SK-N-SH (cell line): Measurements from ENCODE around the gene ADAMTS14.

ENCODE experiments used
- EP300 ChIP-seq, 2 experiments: IDR thresholded peaks; 2 replicates each; pipeline versions ENCODE4 v1.4.0 to v1.6.1; 2012; ENCODE audit warnings: borderline replicate concordance in 1 of 2, low read depth in 1 of 2, low read length in 1 of 2
- EZH2phosphoT487 ChIP-seq: fragments of 200-600 bp; sonication (generic); IDR thresholded peaks from 2 replicates; pipeline ENCODE4 v1.6.1; 2017; ENCODE audit warnings: low read depth, mixed run types, mild to moderate bottlenecking, antibody characterized with exemption, moderate library complexity, borderline replicate concordance
- MEF2A ChIP-seq: IDR thresholded peaks from 2 replicates; pipeline ENCODE4 v1.4.0; 2012; ENCODE audit warnings: low read depth, borderline replicate concordance
- POLR2AphosphoS5 ChIP-seq: IDR thresholded peaks from 2 replicates; pipeline ENCODE4 v1.6.1; 2012; ENCODE audit warnings: low read depth, low read length
- RFX5 ChIP-seq: IDR thresholded peaks from 2 replicates; pipeline ENCODE4 v1.6.1; 2012; ENCODE audit warnings: mild to moderate bottlenecking, improper control_type of control experiment, low read length
- RXRA ChIP-seq: IDR thresholded peaks from 2 replicates; pipeline ENCODE4 v1.4.0; 2012; ENCODE audit warnings: low read depth, mild to moderate bottlenecking, borderline replicate concordance
- TEAD4 ChIP-seq: IDR thresholded peaks from 2 replicates; pipeline ENCODE4 v1.4.0; 2012; ENCODE audit warnings: mild to moderate bottlenecking, borderline replicate concordance; ENCODE audit not compliant: insufficient read depth
- TF ChIP-seq, protein P1 (sequence below): fragments of 150-350 bp; IDR thresholded peaks from 2 replicates; pipeline ENCODE4 v1.6.1; 2017; ENCODE audit warnings: antibody characterized with exemption, low read length, low read depth, borderline replicate concordance
- TF ChIP-seq, protein P2 (sequence below): fragments of 200-600 bp; sonication (generic); IDR thresholded peaks from 2 replicates; pipeline ENCODE4 v1.6.1; 2017; ENCODE audit warnings: antibody characterized with exemption, mild to moderate bottlenecking, moderate library complexity
- TF ChIP-seq, protein P3 (sequence below): IDR thresholded peaks from 2 replicates; pipeline ENCODE4 v1.4.0; 2012; ENCODE audit warnings: low read depth
- TF ChIP-seq, protein P4 (sequence below): IDR thresholded peaks from 2 replicates; pipeline ENCODE4 v1.6.1; 2012; ENCODE audit warnings: mild to moderate bottlenecking, low read depth, low read length, moderate library complexity
- TF ChIP-seq, protein P5 (sequence below): IDR thresholded peaks from 2 replicates; pipeline ENCODE4; 2012

DNA sequence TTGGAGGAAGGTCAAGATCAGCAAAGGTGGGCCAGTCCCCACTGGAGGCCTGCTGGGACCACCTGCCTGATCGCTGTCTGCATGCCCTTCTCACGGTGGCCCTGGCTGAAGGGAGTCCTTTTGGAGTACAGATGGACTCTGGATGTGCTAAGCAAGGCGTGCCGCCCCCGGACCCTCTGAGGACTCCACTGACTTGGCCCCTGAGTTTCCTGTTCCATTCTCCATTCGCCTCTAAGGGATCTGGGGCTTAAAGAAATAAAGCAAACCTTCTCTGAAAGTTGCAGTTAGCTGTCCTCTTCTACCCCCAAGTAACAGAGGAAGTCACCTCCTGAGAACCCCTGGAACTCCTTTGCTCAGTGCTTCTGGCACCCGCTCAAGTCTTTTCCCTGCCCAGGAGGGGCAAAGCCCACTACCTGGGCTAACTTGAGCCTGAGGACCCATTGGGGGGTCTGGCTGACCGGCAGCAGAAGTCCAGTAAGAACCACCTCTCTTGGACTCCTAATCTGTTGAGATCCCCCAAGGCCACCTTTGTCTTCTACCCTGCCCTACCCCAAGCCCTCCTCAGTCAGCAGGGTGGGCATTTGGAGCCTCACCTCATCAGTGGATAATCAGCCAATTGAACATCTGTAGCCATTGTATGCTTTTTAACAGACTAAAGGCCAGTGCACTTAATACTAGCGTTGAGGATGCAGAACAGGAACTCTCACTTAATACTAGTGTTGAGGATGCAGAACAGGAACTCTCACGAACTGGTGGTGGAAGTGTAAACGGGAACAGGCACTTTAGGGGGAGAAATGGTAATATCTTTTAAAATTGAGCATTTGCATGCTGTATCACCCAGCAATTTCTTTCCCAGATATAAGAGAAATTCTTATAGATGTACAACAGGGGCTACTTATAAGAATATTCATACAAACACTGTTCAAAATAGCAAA, 110.7 kb downstream of the ADAMTS14 start:
- TF ChIP-seq RFX5 (no peak), TEAD4 (no peak), EZH2phosphoT487 (no peak), POLR2AphosphoS5 (no peak), RXRA (no peak), EP300 (IDR thresholded peaks at IDR 0.05; ENCODE audit: borderline replicate concordance in 1 of 2, low read depth in 1 of 2, low read length in 1 of 2) (no peak), MEF2A (no peak)
- TF ChIP-seq, protein P1, sequence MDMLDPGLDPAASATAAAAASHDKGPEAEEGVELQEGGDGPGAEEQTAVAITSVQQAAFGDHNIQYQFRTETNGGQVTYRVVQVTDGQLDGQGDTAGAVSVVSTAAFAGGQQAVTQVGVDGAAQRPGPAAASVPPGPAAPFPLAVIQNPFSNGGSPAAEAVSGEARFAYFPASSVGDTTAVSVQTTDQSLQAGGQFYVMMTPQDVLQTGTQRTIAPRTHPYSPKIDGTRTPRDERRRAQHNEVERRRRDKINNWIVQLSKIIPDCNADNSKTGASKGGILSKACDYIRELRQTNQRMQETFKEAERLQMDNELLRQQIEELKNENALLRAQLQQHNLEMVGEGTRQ: no peak
- TF ChIP-seq, protein P2, sequence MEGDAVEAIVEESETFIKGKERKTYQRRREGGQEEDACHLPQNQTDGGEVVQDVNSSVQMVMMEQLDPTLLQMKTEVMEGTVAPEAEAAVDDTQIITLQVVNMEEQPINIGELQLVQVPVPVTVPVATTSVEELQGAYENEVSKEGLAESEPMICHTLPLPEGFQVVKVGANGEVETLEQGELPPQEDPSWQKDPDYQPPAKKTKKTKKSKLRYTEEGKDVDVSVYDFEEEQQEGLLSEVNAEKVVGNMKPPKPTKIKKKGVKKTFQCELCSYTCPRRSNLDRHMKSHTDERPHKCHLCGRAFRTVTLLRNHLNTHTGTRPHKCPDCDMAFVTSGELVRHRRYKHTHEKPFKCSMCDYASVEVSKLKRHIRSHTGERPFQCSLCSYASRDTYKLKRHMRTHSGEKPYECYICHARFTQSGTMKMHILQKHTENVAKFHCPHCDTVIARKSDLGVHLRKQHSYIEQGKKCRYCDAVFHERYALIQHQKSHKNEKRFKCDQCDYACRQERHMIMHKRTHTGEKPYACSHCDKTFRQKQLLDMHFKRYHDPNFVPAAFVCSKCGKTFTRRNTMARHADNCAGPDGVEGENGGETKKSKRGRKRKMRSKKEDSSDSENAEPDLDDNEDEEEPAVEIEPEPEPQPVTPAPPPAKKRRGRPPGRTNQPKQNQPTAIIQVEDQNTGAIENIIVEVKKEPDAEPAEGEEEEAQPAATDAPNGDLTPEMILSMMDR: no peak
- TF ChIP-seq, protein P3, sequence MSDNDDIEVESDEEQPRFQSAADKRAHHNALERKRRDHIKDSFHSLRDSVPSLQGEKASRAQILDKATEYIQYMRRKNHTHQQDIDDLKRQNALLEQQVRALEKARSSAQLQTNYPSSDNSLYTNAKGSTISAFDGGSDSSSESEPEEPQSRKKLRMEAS: no peak
- TF ChIP-seq, protein P4, sequence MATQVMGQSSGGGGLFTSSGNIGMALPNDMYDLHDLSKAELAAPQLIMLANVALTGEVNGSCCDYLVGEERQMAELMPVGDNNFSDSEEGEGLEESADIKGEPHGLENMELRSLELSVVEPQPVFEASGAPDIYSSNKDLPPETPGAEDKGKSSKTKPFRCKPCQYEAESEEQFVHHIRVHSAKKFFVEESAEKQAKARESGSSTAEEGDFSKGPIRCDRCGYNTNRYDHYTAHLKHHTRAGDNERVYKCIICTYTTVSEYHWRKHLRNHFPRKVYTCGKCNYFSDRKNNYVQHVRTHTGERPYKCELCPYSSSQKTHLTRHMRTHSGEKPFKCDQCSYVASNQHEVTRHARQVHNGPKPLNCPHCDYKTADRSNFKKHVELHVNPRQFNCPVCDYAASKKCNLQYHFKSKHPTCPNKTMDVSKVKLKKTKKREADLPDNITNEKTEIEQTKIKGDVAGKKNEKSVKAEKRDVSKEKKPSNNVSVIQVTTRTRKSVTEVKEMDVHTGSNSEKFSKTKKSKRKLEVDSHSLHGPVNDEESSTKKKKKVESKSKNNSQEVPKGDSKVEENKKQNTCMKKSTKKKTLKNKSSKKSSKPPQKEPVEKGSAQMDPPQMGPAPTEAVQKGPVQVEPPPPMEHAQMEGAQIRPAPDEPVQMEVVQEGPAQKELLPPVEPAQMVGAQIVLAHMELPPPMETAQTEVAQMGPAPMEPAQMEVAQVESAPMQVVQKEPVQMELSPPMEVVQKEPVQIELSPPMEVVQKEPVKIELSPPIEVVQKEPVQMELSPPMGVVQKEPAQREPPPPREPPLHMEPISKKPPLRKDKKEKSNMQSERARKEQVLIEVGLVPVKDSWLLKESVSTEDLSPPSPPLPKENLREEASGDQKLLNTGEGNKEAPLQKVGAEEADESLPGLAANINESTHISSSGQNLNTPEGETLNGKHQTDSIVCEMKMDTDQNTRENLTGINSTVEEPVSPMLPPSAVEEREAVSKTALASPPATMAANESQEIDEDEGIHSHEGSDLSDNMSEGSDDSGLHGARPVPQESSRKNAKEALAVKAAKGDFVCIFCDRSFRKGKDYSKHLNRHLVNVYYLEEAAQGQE: no peak
- TF ChIP-seq, protein P5, sequence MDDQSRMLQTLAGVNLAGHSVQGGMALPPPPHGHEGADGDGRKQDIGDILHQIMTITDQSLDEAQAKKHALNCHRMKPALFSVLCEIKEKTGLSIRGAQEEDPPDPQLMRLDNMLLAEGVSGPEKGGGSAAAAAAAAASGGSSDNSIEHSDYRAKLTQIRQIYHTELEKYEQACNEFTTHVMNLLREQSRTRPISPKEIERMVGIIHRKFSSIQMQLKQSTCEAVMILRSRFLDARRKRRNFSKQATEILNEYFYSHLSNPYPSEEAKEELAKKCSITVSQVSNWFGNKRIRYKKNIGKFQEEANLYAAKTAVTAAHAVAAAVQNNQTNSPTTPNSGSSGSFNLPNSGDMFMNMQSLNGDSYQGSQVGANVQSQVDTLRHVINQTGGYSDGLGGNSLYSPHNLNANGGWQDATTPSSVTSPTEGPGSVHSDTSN: no peak
